DMS153 treated with DMSO at 0.1 percent for 48 hours (cell line): ENCODE measurements around the gene SLC24A3.

Experiments
- DNase-seq: peaks from one replicate; lab custom pipeline; 2025; ENCODE audit not compliant: unreplicated experiment; lab: John Stamatoyannopoulos, UW

The SLC24A3 gene

DNA sequence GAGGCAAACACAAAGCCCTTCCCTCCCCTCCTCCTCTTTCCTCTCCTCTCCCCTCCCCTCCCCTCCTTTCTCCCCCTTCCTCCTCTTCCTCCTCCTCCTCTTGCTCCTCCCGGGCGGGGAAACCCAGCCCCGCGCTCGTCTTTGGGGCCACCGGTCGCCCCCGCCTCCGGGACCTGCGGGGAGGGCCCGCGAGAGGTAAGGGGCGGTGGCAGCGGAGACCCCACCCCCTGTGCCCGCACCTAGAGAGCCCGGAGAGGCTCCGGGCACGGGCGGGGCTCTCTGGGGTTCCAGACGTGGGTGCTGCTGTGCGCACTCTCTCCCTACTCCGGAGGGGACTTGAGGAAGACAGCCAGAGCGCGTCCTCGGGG lies 545.7 kb downstream of the SLC24A3 start, which contains the start of gene RIN2:
TSS of gene RIN2 (plus strand) at position 126 of the 368 bp plus-strand sequence. CDS start 131,344 bp downstream, outside the sequence.
- DNase-seq = no peak

- no peak for DNase-seq
Measured at GRCh38 chr20:19758501-19759331, 546.3 kb downstream of the SLC24A3 start.

DNA sequence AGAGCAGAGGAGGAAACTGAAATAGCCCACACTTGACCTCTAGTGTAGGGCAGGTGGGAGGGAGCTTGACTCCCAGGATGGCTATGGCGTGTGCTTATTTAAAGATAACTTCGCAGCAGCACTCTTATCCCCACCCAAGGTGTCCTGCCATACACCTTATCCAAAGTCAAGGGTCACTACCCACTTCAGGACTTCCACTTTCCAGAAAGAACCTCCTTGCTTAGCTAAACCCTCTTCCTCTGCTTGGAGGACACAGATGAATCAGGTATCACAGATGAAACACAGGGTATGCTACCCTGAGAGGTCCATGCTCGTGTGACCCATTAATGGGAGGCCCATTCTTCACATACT lies 547.9 kb downstream of the SLC24A3 start:
- DNase-seq = no peak

- DNase-seq = no peak
Measured at GRCh38 chr20:19761326-19761725, 548.9 kb downstream of the SLC24A3 start.

GRCh38 chr20:19761841-19762240 lies 549.4 kb downstream of the SLC24A3 start:
- no peak for DNase-seq

- DNase-seq = no peak
Measured at GRCh38 chr20:19764207-19764606, 551.8 kb downstream of the SLC24A3 start.

DNA sequence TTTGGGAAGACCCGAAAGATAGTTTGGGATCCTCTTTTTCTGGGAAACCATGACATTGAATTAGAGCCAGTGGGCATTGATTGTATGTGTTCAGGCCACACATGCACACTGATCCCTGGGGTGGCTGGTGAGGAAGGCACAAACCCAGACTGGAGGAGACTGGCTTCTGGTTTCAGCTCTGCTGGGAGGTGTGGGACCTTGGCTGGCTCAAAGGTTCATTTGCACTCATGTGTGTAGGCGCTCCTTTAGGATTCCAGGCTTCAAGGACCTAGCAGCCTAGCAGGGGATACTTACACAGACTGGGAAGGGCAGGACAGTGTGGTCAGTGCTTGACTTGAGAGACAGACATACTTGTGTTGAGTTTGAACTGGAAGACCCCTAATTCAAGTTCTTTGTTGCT lies 552.8 kb downstream of the SLC24A3 start:
- DNase-seq = no peak

DNA sequence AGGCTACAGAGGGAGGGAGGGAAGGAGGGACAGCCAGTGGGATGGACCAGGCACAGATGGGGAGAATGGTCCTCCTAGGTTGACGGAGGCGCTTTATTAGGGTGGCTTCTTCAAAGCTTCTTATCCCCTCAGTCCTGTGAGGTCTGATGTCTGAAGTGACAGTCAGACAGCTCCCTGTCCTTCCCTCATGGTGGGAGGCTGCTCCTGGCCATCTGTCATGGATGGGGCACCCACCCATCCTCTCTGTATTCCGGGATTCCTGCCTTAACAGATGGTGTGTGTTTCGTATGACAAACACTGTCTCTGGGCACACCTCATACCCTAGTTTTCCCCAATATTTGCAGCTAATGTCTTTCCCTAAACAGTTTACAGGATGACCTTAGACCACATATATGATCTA lies 553.5 kb downstream of the SLC24A3 start:
- DNase-seq = no peak

DNA sequence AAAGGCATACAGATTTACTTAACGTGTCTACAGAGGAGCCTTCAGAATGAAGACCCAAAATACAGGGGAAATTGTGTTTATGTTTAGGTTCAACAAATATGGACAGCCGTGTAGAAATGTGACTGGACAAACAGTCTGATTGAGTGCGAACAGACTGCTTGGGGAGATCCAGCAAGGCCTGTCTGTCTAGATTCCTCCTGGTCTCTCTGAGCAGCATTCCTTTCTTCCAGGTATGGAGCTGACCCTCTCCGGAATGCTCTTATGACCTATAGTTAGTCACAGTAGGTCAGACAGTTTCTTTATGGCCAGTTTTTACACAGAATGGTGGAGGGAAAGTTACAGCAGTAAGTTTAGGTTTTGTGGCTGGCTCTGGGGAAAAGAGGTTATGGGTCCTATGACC lies 554.6 kb downstream of the SLC24A3 start:
- no peak for DNase-seq

DNA sequence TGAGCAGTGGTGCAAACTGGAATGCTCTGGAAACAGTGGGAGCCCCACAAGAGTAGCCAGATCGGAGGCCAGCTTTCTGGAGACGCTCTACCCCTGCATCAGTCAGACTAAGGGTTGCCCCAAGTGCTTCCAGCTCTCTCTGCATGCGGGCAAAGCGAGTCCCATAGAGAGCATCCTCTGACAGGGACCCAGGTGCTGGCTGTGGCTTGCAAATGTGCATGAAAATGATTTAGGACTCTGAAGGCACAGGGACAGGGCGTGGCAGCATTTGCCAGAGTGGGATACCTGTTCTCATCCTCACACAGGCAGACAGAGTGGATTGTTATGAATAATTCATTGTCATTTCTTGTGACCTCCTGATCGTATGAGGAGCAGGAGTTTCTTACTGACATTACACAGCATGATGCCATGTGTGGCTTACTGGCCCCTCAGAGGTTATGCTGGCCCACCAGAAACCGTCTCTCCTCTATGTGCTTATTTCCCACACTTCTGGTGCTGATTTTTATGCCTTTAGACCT lies 555.9 kb downstream of the SLC24A3 start:
- no peak for DNase-seq

GRCh38 chr20:19769507-19769906 lies 557.1 kb downstream of the SLC24A3 start:
- DNase-seq = no peak

GRCh38 chr20:19770375-19770774 lies 557.9 kb downstream of the SLC24A3 start:
- DNase-seq = no peak

GRCh38 chr20:19771031-19771430 lies 558.6 kb downstream of the SLC24A3 start:
- no peak for DNase-seq
